Heart left ventricle (tissue), 16 donors: Measurements from ENCODE around the gene SLC8B1. TPM values are rescaled to one million over a fixed set of nuclear protein-coding genes. Genes with fewer than 3 reads are reported as not detected.

Experiments
- ATAC-seq, 4 donors: fragments of 200-7000 bp; cut with Tn5 transposase; one replicate each; pipeline ENCODE4 v1.9.1; 2020 to 2022; ENCODE audit warnings: moderate library complexity in 4 of 4, mild to moderate bottlenecking in 3 of 4, moderate number of reproducible peaks in 1 of 4
- DNase-seq, 5 donors: peaks; one replicate each; pipeline ENCODE4 v3.0.0-alpha.2; 2020
- H3K27ac ChIP-seq, 12 donors: fragments of 200-600 bp; sonication (generic) in 4 of 12; one replicate each; pipeline versions ENCODE4 v1.5.0 to v1.8.0; 2016 to 2022; ENCODE audit warnings: mild to moderate bottlenecking in 2 of 12
- H3K27me3 ChIP-seq, 9 donors: fragments of 200-600 bp; sonication (generic) in 2 of 9; one replicate each; pipeline versions ENCODE4 v1.5.1 to v1.8.0; 2016 to 2022; ENCODE audit warnings: mild to moderate bottlenecking in 3 of 9
- H3K36me3 ChIP-seq, 9 donors: fragments of 200-600 bp; sonication (generic) in 2 of 9; one replicate each; pipeline versions ENCODE4 v1.5.0 to v1.8.0; 2018 to 2022; ENCODE audit warnings: mild to moderate bottlenecking in 2 of 9
- H3K4me1 ChIP-seq, 12 donors: fragments of 200-600 bp; sonication (generic) in 4 of 12; one replicate each; pipeline versions ENCODE4 v1.5.0 to v1.8.0; 2016 to 2022; ENCODE audit warnings: mild to moderate bottlenecking in 3 of 12
- H3K4me3 ChIP-seq, 12 donors: fragments of 200-600 bp; sonication (generic) in 4 of 12; one replicate each; pipeline versions ENCODE4 v1.5.0 to v1.8.0; 2017 to 2022; ENCODE audit warnings: mild to moderate bottlenecking in 9 of 12, moderate library complexity in 4 of 12
- H3K9me3 ChIP-seq, 12 donors: fragments of 200-600 bp; sonication (generic) in 4 of 12; one replicate each; pipeline versions ENCODE4 v1.5.0 to v1.8.0; 2016 to 2022; ENCODE audit warnings: mild to moderate bottlenecking in 1 of 12
- POLR2A ChIP-seq, 2 donors: fragments of 450-650 bp; IDR thresholded peaks; one replicate each; pipeline ENCODE4 v1.6.1; 2017; ENCODE audit warnings: antibody characterized with exemption in 2 of 2, mild to moderate bottlenecking in 2 of 2, moderate library complexity in 2 of 2
- WGBS, 4 donors: extraction: QIAGEN DNeasy Blood & Tissue Kit in 2 of 4; methylation state at CpG; one replicate each; pipeline versions ENCODE4 v1.1.5 to v1.1.7; 2013 to 2018; 5-methylcytosine and 5-hydroxymethylcytosine counted together
- intact Hi-C, 10 donors: fragments of 100-400 bp; cut with DNase I; formaldehyde crosslinking; loops; one replicate each; pipeline versions ENCODE4 v1.11.1 to v1.14.2; 2022
- microRNA-seq, 4 donors: library from miRNA; unstranded; fragments of <30 nt; microRNA quantifications; one replicate each; pipeline versions ENCODE4 to v1.2.0, GENCODE V29; 2017 to 2020
- polyA plus RNA-seq, 2 donors: library from polyadenylated mRNA; stranded (reverse); fragments of 200-250 nt; gene quantifications; one replicate each; pipeline ENCODE4 v1.2.3, GENCODE V29; 2013
- total RNA-seq, 9 donors: library from RNA; depleted of rRNA in 2 of 9; stranded (reverse); fragments of >200 nt in 2 of 9; fragmentation: NEBNext Ultra II Directional in 3 of 9; extraction: Animal tissue kit (Norgen Biotek cat#: 25700) in 3 of 9; gene quantifications; one replicate each; pipeline versions ENCODE4 v1.1.0 to v1.2.4, GENCODE V29; 2016 to 2023
- TF ChIP-seq, protein P1 (sequence below), 12 donors: fragments of 200-600 bp; sonication (generic) in 4 of 12; IDR thresholded peaks; one replicate each; pipeline versions ENCODE4 v1.5.0 to v1.8.0; 2018 to 2022; ENCODE audit warnings: antibody characterized with exemption in 12 of 12, mild to moderate bottlenecking in 5 of 12
- donor health status: ischemic (EF 13 %, LVEDD 7.1; RV severe dilation, severe dysfunction).
- donor health status: healthy with polysubstance abuse.
- donor health status: DM: no; HTN: yes; CAD: no.
- donor health status: DM: no; HTN: no; CAD: no.
- donor health status: ischemic (EF 25% LVEDD 6.9; RV normal size, moderate dysfunction).
- donor health status: ischemic (EF 25% LVEDD 5.7; RV mildly dilated, moderate dysfunction).
- donor health status: healthy.
- donor health status: DM: yes; HTN: yes; CAD: no.
- donor health status: ischemic (EF 35%, LVEDD 5.7; RV mildly dilated, moderate dysfunction).
- donor health status: nonischemic (EF 11% LVEDD 7.7; RV severe dilation, severe dysfunction).
- donor health status: DM: yes; HTN: yes; CAD: no.
- donor health status: PGD.
- donor health status: ischemic (EF 29% LVEDD 5.4; RV normal size, mild dysfunction).
- donor health status: nonischemic (EF 23%, LVEDD 6.1; RV moderate dilation, normal function).

Gene SLC8B1
- total and polyA plus RNA-seq, 11 donors: 8.8 to 33.2 (median 11.1) TPM

DNA sequence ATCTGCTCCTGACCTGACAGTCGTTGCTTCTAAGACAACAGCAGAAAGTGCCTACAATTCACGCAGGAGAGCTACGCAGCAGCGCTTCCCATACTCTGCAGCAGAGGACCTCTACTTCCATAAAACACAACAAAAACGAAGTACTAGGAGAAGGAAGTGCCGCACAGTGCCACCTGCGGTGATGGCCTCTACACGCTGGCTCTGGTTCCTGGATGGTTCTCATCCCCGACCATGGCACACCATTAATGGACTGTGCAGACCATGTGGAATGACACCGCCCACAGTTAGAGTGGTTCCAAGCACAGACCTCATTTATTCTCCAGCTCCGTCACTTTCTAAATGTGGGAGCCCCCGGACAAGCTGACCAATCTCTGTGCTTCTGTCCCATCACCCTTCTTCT, 85.4 kb downstream of the SLC8B1 start:
- WGBS, 4 donors: 92 to 94% (median 94%) methylated on average over 12 of the region's 12 CpGs
- intact Hi-C loops: no loop called here
- DNase-seq (peak in 1 of 5 donors; percentile 18), ATAC-seq (no peak)
- no peak for TF ChIP-seq POLR2A (IDR thresholded peaks at IDR 0.05)
- TF ChIP-seq, protein P1, sequence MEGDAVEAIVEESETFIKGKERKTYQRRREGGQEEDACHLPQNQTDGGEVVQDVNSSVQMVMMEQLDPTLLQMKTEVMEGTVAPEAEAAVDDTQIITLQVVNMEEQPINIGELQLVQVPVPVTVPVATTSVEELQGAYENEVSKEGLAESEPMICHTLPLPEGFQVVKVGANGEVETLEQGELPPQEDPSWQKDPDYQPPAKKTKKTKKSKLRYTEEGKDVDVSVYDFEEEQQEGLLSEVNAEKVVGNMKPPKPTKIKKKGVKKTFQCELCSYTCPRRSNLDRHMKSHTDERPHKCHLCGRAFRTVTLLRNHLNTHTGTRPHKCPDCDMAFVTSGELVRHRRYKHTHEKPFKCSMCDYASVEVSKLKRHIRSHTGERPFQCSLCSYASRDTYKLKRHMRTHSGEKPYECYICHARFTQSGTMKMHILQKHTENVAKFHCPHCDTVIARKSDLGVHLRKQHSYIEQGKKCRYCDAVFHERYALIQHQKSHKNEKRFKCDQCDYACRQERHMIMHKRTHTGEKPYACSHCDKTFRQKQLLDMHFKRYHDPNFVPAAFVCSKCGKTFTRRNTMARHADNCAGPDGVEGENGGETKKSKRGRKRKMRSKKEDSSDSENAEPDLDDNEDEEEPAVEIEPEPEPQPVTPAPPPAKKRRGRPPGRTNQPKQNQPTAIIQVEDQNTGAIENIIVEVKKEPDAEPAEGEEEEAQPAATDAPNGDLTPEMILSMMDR (IDR thresholded peaks at IDR 0.05): no peak
- peaks cover 0 to 59% (median 26%) of the 10 kb centered on the region in 9 donors for H3K36me3 ChIP-seq
- H3K27me3 ChIP-seq: no peaks in the 10 kb centered on the region
- no peak overlapping the region for H3K4me3 ChIP-seq
- peaks cover 11 to 62% (median 33%) of the 10 kb centered on the region in 12 donors for H3K4me1 ChIP-seq
- peak overlapping the region in 4 of 12 donors; percentile 48 to 92 (median 74) for H3K27ac ChIP-seq
- H3K9me3 ChIP-seq: peaks cover 0 to 22% (median 4%) of the 10 kb centered on the region in 12 donors

DNA sequence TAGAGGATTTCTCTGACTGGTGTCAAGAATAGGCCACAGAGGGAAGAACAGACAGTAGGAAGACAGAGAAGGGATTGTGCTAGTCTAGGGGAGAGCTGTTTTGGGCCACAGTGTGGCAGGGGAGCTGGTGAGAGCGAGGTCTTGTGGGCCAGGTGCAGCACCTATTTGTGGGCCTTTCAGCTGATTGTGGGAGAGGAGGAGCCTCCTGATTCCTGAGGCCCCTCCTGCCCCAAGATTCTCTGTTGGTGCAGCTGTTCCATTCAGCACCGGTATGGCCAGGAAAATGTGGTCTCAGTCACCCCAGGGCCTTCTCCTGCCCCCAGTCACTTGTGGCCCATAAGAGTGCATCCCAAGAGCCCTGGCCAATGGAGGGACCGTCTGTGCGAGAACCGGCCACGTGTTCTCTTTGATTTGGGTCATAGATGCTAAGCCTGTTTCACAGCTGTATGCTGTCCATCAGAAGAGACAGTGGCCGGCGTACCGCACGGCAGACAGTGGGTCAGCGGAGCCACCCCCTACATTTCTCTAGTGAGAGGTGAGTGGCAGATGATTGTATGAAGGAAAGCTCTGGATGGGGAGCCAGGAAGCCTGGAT, 86.0 kb downstream of the SLC8B1 start:
- peaks cover 11 to 68% (median 39%) of the 10 kb centered on the region in 12 donors for H3K4me1 ChIP-seq

More for the DNA sequence above, 86.0 kb downstream of the SLC8B1 start:
- ATAC-seq: no peak
- intact Hi-C loops: no loop called here
- H3K27ac ChIP-seq: peak overlapping the region in 10 of 12 donors; percentile 1 to 94 (median 89)
- H3K9me3 ChIP-seq: peaks cover 0 to 17% (median 4%) of the 10 kb centered on the region in 12 donors
- 81 to 95% (median 91%) methylated on average over 10 to 11 of the region's 11 CpGs for WGBS, 4 donors
- DNase-seq: peak in 3 of 5 donors; percentile 10 to 26 (median 22)
- H3K4me3 ChIP-seq: no peak overlapping the region
- H3K27me3 ChIP-seq: no peaks in the 10 kb centered on the region
- no peak for TF ChIP-seq POLR2A (IDR thresholded peaks at IDR 0.05)
- TF ChIP-seq, protein P1 (IDR thresholded peaks at IDR 0.05): no peak
- H3K36me3 ChIP-seq: peaks cover 0 to 59% (median 26%) of the 10 kb centered on the region in 9 donors

Small RNAs within 50 kb of the gene (microRNA-seq; reads per million reads assigned to microRNA genes)
- gene MIR6762: 0 to 0.83 (median 0.62) reads per million in 4 donors

Other genes starting within 250 kb of the SLC8B1 start
- gene RASAL1, start 199.3 kb downstream of the SLC8B1 start, total RNA-seq: not detected
- gene RASAL1, start 199.3 kb downstream of the SLC8B1 start, polyA plus RNA-seq: not detected
- gene CFAP73, start 185.4 kb downstream of the SLC8B1 start, total RNA-seq: not detected
- gene CFAP73, start 185.4 kb downstream of the SLC8B1 start, polyA plus RNA-seq: under 1 TPM; 0.04 to 0.11 TPM
- 10 to 100 TPM; 28.2 to 60.2 (median 38.2) TPM for gene DDX54, start 149.6 kb downstream of the SLC8B1 start, total RNA-seq
- gene DDX54, start 149.6 kb downstream of the SLC8B1 start, polyA plus RNA-seq: 10 to 100 TPM; 23.4 to 53.2 TPM
- 10 to 100 TPM; 13.3 to 30.7 (median 16.0) TPM for gene RITA1, start 149.4 kb downstream of the SLC8B1 start, total RNA-seq
- 10 to 100 TPM; 10.4 to 12.9 TPM for gene RITA1, start 149.4 kb downstream of the SLC8B1 start, polyA plus RNA-seq
- 100 to 1,000 TPM in 4 of 9 donors, 10 to 100 TPM in 5; 52.1 to 136 (median 92.0) TPM for gene TPCN1, start 113.6 kb downstream of the SLC8B1 start, total RNA-seq
- gene TPCN1, start 113.6 kb downstream of the SLC8B1 start, polyA plus RNA-seq: 10 to 100 TPM; 22.6 to 75.1 TPM
- gene PLBD2, start 23.5 kb upstream of the SLC8B1 start, total RNA-seq: 10 to 100 TPM; 28.8 to 66.6 (median 33.6) TPM
- 10 to 100 TPM; 15.6 to 17.5 TPM for gene PLBD2, start 23.5 kb upstream of the SLC8B1 start, polyA plus RNA-seq
- gene SDS, start 68.8 kb upstream of the SLC8B1 start, total RNA-seq: 10 to 100 TPM in 1 of 9 donors, 1 to 10 TPM in 1, under 1 TPM in 2, not detected in 5; 0.28 to 10.5 (median 0.99) TPM
- gene SDS, start 68.8 kb upstream of the SLC8B1 start, polyA plus RNA-seq: under 1 TPM in 1 of 2 donors, not detected in 1; 0.32 TPM
- gene SDSL, start 87.3 kb upstream of the SLC8B1 start, total RNA-seq: 10 to 100 TPM in 4 of 9 donors, 1 to 10 TPM in 5; 2.6 to 21.0 (median 7.9) TPM
- 1 to 10 TPM; 2.5 to 3.3 TPM for gene SDSL, start 87.3 kb upstream of the SLC8B1 start, polyA plus RNA-seq
- not detected for gene LHX5, start 136.8 kb upstream of the SLC8B1 start, total RNA-seq
- not detected for gene LHX5, start 136.8 kb upstream of the SLC8B1 start, polyA plus RNA-seq